Astrocyte (in vitro differentiated cells and primary cell): ENCODE measurements around the gene HDAC8. TPM values are rescaled to one million over a fixed set of nuclear protein-coding genes. Genes with fewer than 3 reads are reported as not detected.
"Not testable (repeated sequence)": the region's sequence is repeated elsewhere in the genome, so short reads cannot be mapped to it uniquely, and the experiment has no call there.

ENCODE experiments used
- DNase-seq: peaks from one replicate; pipeline ENCODE4 v3.0.0-alpha.2; 2010; ENCODE audit warnings: low read depth
- FAIRE-seq: peaks from 2 replicates; lab custom pipeline; 2011; peaks lifted over from hg19 to GRCh38; lab: Jason Lieb, UNC
- H2AFZ ChIP-seq: 2 replicates; pipeline ENCODE4 v1.6.0; 2012; ENCODE audit warnings: low read depth, low read length, inconsistent platforms
- H3K27ac ChIP-seq: 2 replicates; pipeline ENCODE4 v1.5.1; 2011; ENCODE audit warnings: low read depth, low read length, inconsistent platforms
- H3K27me3 ChIP-seq: 2 replicates; pipeline ENCODE4 v1.6.0; 2011; ENCODE audit warnings: low read length, inconsistent platforms; ENCODE audit not compliant: insufficient read depth
- H3K36me3 ChIP-seq: 2 replicates; pipeline ENCODE4 v1.5.1; 2011; ENCODE audit warnings: low read length, inconsistent platforms; ENCODE audit not compliant: insufficient read depth
- H3K4me1 ChIP-seq: 2 replicates; pipeline ENCODE4 v1.5.1; 2011; ENCODE audit warnings: low read length, inconsistent platforms; ENCODE audit not compliant: insufficient read depth
- H3K4me2 ChIP-seq: 2 replicates; pipeline ENCODE4 v1.6.0; 2012; ENCODE audit warnings: low read length, inconsistent platforms
- H3K4me3 ChIP-seq: 2 replicates; pipeline ENCODE4 v1.5.1; 2011; ENCODE audit warnings: low read depth, mild to moderate bottlenecking, low read length, inconsistent platforms; ENCODE audit not compliant: insufficient read depth
- H3K79me2 ChIP-seq: 2 replicates; pipeline ENCODE4 v1.6.0; 2012; ENCODE audit warnings: mild to moderate bottlenecking, low read length, inconsistent platforms; ENCODE audit not compliant: insufficient read depth
- H3K9ac ChIP-seq: 2 replicates; pipeline ENCODE4 v1.6.0; 2012; ENCODE audit warnings: mild to moderate bottlenecking, low read length, inconsistent platforms
- H3K9me3 ChIP-seq: 2 replicates; pipeline ENCODE4 v1.5.1; 2012; ENCODE audit warnings: low read depth, mild to moderate bottlenecking, low read length, inconsistent platforms; ENCODE audit not compliant: insufficient read depth
- H4K20me1 ChIP-seq: 2 replicates; pipeline ENCODE4 v1.6.0; 2012; ENCODE audit warnings: low read length, inconsistent platforms; ENCODE audit not compliant: insufficient read depth
- H3K27ac Mint-ChIP-seq: one replicate; pipeline ENCODE4 v1.8.0; 2021; ENCODE audit warnings: mild to moderate bottlenecking, mixed read lengths; ENCODE audit not compliant: unreplicated experiment
- H3K27me3 Mint-ChIP-seq: one replicate; pipeline ENCODE4 v1.8.0; 2021; ENCODE audit warnings: low read depth, mixed read lengths; ENCODE audit not compliant: unreplicated experiment
- H3K36me3 Mint-ChIP-seq: one replicate; pipeline ENCODE4 v1.8.0; 2021; ENCODE audit warnings: low read depth, mixed read lengths; ENCODE audit not compliant: unreplicated experiment
- H3K4me1 Mint-ChIP-seq: one replicate; pipeline ENCODE4 v1.8.0; 2021; ENCODE audit warnings: low read depth, mixed read lengths; ENCODE audit not compliant: unreplicated experiment
- H3K4me3 Mint-ChIP-seq: one replicate; pipeline ENCODE4 v1.8.0; 2021; ENCODE audit warnings: mild to moderate bottlenecking, moderate library complexity, mixed read lengths; ENCODE audit not compliant: unreplicated experiment
- H3K9me3 Mint-ChIP-seq: one replicate; pipeline ENCODE4 v1.8.0; 2021; ENCODE audit warnings: mild to moderate bottlenecking, mixed read lengths; ENCODE audit not compliant: unreplicated experiment
- CTCF ChIP-seq: IDR thresholded peaks from 2 replicates; pipeline ENCODE4 v1.5.1; 2011; ENCODE audit warnings: low read depth, mild to moderate bottlenecking, inconsistent platforms, low read length, moderate library complexity; ENCODE audit not compliant: insufficient read depth
- EZH2 ChIP-seq: IDR thresholded peaks from 2 replicates; pipeline ENCODE4 v1.6.1; 2012; ENCODE audit warnings: mild to moderate bottlenecking, low read length, inconsistent platforms; ENCODE audit not compliant: insufficient read depth
- total RNA-seq: library from RNA; stranded (reverse); gene quantifications from 2 replicates; pipeline ENCODE4 v1.2.1, GENCODE V29; 2021

HDAC8 gene
- total RNA-seq, 1 donor from 2014 or later, result 23.6 TPM

- Histone ChIP-seq H3K4me2 (no peak overlapping the region), H3K4me3 (no peak overlapping the region), H3K4me1 (no peaks in the 10 kb centered on the region), H3K27ac (no peak overlapping the region), H3K36me3 (no peaks in the 10 kb centered on the region), H2AFZ (no peak overlapping the region), H3K9ac (no peak overlapping the region), H4K20me1 (no peaks in the 10 kb centered on the region), H3K79me2 (no peaks in the 10 kb centered on the region), H3K9me3 (no peaks in the 10 kb centered on the region), H3K27me3 (no peaks in the 10 kb centered on the region)
- H3K27ac Mint-ChIP-seq, result no peak overlapping the region
- no peaks in the 10 kb centered on the region for H3K9me3 Mint-ChIP-seq
- no peak overlapping the region for H3K4me3 Mint-ChIP-seq
- no peaks in the 10 kb centered on the region for H3K4me1 Mint-ChIP-seq
- TF ChIP-seq CTCF (no peak), EZH2 (no peak)
- H3K36me3 Mint-ChIP-seq, result no peaks in the 10 kb centered on the region
- H3K27me3 Mint-ChIP-seq, result no peaks in the 10 kb centered on the region
- peak; percentile 92 for FAIRE-seq
- no peak for DNase-seq
Observed at GRCh38 chrX:72461288-72461687, 111.4 kb downstream of the HDAC8 start.

- Mint-ChIP-seq H3K9me3 (no peaks in the 10 kb centered on the region), H3K27me3 (no peaks in the 10 kb centered on the region), H3K4me1 (no peaks in the 10 kb centered on the region), H3K4me3 (no peak overlapping the region), H3K27ac (no peak overlapping the region), H3K36me3 (no peaks in the 10 kb centered on the region)
- no peak overlapping the region for H3K4me2 ChIP-seq
- H3K9me3 ChIP-seq, result no peaks in the 10 kb centered on the region
- DNase-seq (no peak), FAIRE-seq (peak; percentile 93)
- no peak overlapping the region for H3K27ac ChIP-seq
- no peaks in the 10 kb centered on the region for H4K20me1 ChIP-seq
- no peaks in the 10 kb centered on the region for H3K36me3 ChIP-seq
- no peaks in the 10 kb centered on the region for H3K79me2 ChIP-seq
- no peak overlapping the region for H3K4me3 ChIP-seq
- H3K27me3 ChIP-seq, result no peaks in the 10 kb centered on the region
- H3K4me1 ChIP-seq, result no peaks in the 10 kb centered on the region
- H2AFZ ChIP-seq, result no peak overlapping the region
- TF ChIP-seq CTCF (no peak), EZH2 (no peak)
- no peak overlapping the region for H3K9ac ChIP-seq
Observed at GRCh38 chrX:72460715-72461114, 111.9 kb downstream of the HDAC8 start.

- DNase-seq, H3K36me3 ChIP-seq, H3K27ac Mint-ChIP-seq, H3K36me3 Mint-ChIP-seq, H3K9me3 ChIP-seq, H3K9ac ChIP-seq, H3K27me3 ChIP-seq, FAIRE-seq, H3K4me2 ChIP-seq, H3K4me3 Mint-ChIP-seq, H3K79me2 ChIP-seq, H2AFZ ChIP-seq, H3K4me3 ChIP-seq, H3K27me3 Mint-ChIP-seq, H3K4me1 ChIP-seq, H4K20me1 ChIP-seq, H3K9me3 Mint-ChIP-seq, H3K4me1 Mint-ChIP-seq, H3K27ac ChIP-seq: not testable (repeated sequence)
Observed at GRCh38 chrX:72449034-72449433, 123.6 kb downstream of the HDAC8 start.

- not testable (repeated sequence) for FAIRE-seq, H3K4me1 ChIP-seq, DNase-seq, H3K36me3 ChIP-seq, H4K20me1 ChIP-seq, H3K27me3 Mint-ChIP-seq, H3K4me3 ChIP-seq, H3K4me1 Mint-ChIP-seq, H3K4me2 ChIP-seq, H2AFZ ChIP-seq, H3K27ac Mint-ChIP-seq, H3K9me3 ChIP-seq, H3K36me3 Mint-ChIP-seq, H3K27me3 ChIP-seq, H3K4me3 Mint-ChIP-seq, H3K9ac ChIP-seq, H3K27ac ChIP-seq, H3K9me3 Mint-ChIP-seq, H3K79me2 ChIP-seq
Observed at GRCh38 chrX:72440764-72441163, 131.9 kb downstream of the HDAC8 start.
